ENCODE results near the gene VCX3B.

DNA sequence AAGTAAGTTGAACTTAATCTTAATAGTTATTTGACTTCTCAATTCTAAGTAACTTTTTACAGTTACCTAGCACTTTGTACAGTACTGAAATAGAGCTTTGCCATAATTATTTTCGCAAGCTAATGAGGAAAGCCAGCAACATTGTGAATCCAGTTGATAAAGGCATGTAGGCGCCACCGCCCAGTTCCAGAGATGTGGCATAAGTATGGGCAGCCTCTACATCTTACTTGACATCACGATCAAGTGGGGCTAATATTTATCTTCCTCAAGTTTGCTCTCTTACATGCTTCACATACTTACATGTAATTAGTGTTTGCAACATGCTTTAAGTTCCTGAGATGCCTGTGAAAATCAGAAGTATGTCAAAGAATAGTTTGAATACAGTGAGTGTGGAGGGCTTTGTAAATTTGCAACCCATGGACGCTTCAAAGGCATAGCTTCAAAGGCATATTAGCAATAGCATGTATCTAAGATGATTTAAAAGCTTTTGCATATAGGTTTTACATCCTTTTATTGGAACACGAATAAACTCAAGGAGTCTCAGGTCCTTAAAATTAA lies 34.9 kb upstream of the VCX3B start:
- TF ChIP-seq, protein P1, sequence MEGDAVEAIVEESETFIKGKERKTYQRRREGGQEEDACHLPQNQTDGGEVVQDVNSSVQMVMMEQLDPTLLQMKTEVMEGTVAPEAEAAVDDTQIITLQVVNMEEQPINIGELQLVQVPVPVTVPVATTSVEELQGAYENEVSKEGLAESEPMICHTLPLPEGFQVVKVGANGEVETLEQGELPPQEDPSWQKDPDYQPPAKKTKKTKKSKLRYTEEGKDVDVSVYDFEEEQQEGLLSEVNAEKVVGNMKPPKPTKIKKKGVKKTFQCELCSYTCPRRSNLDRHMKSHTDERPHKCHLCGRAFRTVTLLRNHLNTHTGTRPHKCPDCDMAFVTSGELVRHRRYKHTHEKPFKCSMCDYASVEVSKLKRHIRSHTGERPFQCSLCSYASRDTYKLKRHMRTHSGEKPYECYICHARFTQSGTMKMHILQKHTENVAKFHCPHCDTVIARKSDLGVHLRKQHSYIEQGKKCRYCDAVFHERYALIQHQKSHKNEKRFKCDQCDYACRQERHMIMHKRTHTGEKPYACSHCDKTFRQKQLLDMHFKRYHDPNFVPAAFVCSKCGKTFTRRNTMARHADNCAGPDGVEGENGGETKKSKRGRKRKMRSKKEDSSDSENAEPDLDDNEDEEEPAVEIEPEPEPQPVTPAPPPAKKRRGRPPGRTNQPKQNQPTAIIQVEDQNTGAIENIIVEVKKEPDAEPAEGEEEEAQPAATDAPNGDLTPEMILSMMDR (IDR thresholded peaks at IDR 0.05) = no peak
- no peak for TF ChIP-seq POLR2A (IDR thresholded peaks at IDR 0.05)

Data from heart left ventricle (tissue), 13 donors.